Tibial nerve (tissue), 4 donors: ENCODE results near the gene MIS12. TPM values are rescaled to one million over a fixed set of nuclear protein-coding genes. Genes with fewer than 3 reads are reported as not detected.

ENCODE experiments used
- DNase-seq, 2 donors: peaks; one replicate each; pipeline ENCODE4 v3.0.0-alpha.2; 2019; ENCODE audit warnings: low spot score in 2 of 2
- H3K27ac ChIP-seq, 4 donors: fragments of 200-600 bp; sonication (generic) in 3 of 4; one replicate each; pipeline ENCODE4 v1.5.1; 2017 to 2019; ENCODE audit warnings: mild to moderate bottlenecking in 1 of 4
- H3K27me3 ChIP-seq, 2 donors: fragments of 200-600 bp; sonication (generic) in 1 of 2; one replicate each; pipeline versions ENCODE4 v1.5.1 to v1.6.0; 2017 to 2019
- H3K36me3 ChIP-seq, 3 donors: fragments of 200-600 bp; sonication (generic); one replicate each; pipeline ENCODE4 v1.5.1; 2018 to 2019
- H3K4me1 ChIP-seq, 4 donors: fragments of 200-600 bp; sonication (generic) in 3 of 4; one replicate each; pipeline ENCODE4 v1.5.1; 2017 to 2019
- H3K4me3 ChIP-seq, 4 donors: fragments of 200-600 bp; sonication (generic) in 3 of 4; one replicate each; pipeline ENCODE4 v1.5.1; 2017 to 2019; ENCODE audit warnings: mild to moderate bottlenecking in 1 of 4, moderate library complexity in 1 of 4
- H3K9me3 ChIP-seq, 4 donors: fragments of 200-600 bp; sonication (generic) in 3 of 4; one replicate each; pipeline ENCODE4 v1.5.1; 2017 to 2019
- CTCF ChIP-seq, 5 experiments: fragments of 200-600 bp in 3 of 5; fragments of 450-650 bp in 2 of 5; sonication (generic) in 3 of 5; IDR thresholded peaks; one replicate each; pipeline ENCODE4 v1.5.1; 2016 to 2019; ENCODE audit warnings: antibody characterized with exemption in 5 of 5, mild to moderate bottlenecking in 3 of 5, moderate library complexity in 2 of 5
- EP300 ChIP-seq, 2 donors: sonication (generic); formaldehyde crosslinking; IDR thresholded peaks; one replicate each; pipeline ENCODE4 v1.6.1; 2017; ENCODE audit warnings: antibody characterized with exemption in 2 of 2, mild to moderate bottlenecking in 1 of 2
- POLR2A ChIP-seq, 2 donors: fragments of 450-650 bp; IDR thresholded peaks; one replicate each; pipeline ENCODE4 v1.6.1; 2017; ENCODE audit warnings: antibody characterized with exemption in 2 of 2, mild to moderate bottlenecking in 2 of 2, moderate library complexity in 2 of 2
- WGBS, 2 donors: methylation state at CpG; one replicate each; pipeline ENCODE4 v1.1.5; 2018; 5-methylcytosine and 5-hydroxymethylcytosine counted together
- total RNA-seq, 4 donors: library from RNA; depleted of rRNA; stranded (reverse); fragments of >200 nt; gene quantifications; one replicate each; pipeline ENCODE4 v1.1.0, GENCODE V29; 2016

Gene MIS12
- total RNA-seq, 4 donors from 2014 or later, result 11.1 to 17.5 (median 15.1) TPM

GRCh38 chr17:5443728-5444127 is 42.6 kb upstream of the MIS12 start:
- H3K36me3 ChIP-seq, result peaks cover 0 to 70% (median 8%) of the 10 kb centered on the region in 3 donors
- peaks cover 0 to 17% (median 2%) of the 10 kb centered on the region in 4 donors for H3K4me1 ChIP-seq
- 96 to 97% methylated on average over 6 of the region's 6 CpGs for WGBS, 2 donors

GRCh38 chr17:5444209-5444608 is 42.2 kb upstream of the MIS12 start:
- no peak for TF ChIP-seq POLR2A (IDR thresholded peaks at IDR 0.05)
- TF ChIP-seq EP300 (IDR thresholded peaks at IDR 0.05), result no peak
- TF ChIP-seq CTCF (IDR thresholded peaks at IDR 0.05), result no peak
- 93 to 96% methylated on average over 21 to 22 of the region's 22 CpGs for WGBS, 2 donors
- Histone ChIP-seq H3K4me1 (peaks cover 0 to 16% (median 2%) of the 10 kb centered on the region in 4 donors), H3K27me3 (no peaks in the 10 kb centered on the region), H3K36me3 (peaks cover 0 to 74% (median 8%) of the 10 kb centered on the region in 3 donors), H3K9me3 (no peaks in the 10 kb centered on the region), H3K4me3 (no peak overlapping the region), H3K27ac (peak overlapping the region in 1 of 4 donors; percentile 88)
- no peak for DNase-seq

More at GRCh38 chr17:5443728-5444127, 42.6 kb upstream of the MIS12 start:
- TF ChIP-seq POLR2A (IDR thresholded peaks at IDR 0.05), result no peak
- DNase-seq, result no peak
- Histone ChIP-seq H3K4me3 (no peak overlapping the region), H3K9me3 (no peaks in the 10 kb centered on the region), H3K27ac (peak overlapping the region in 1 of 4 donors; percentile 88), H3K27me3 (no peaks in the 10 kb centered on the region)

GRCh38 chr17:5446786-5447185 is 39.6 kb upstream of the MIS12 start:
- Histone ChIP-seq H3K4me1 (peaks cover 0 to 9% (median 0%) of the 10 kb centered on the region in 4 donors), H3K4me3 (no peak overlapping the region), H3K36me3 (peaks cover 0 to 96% (median 16%) of the 10 kb centered on the region in 3 donors), H3K27ac (peak overlapping the region; percentile 52 to 88 (median 82)), H3K9me3 (no peaks in the 10 kb centered on the region), H3K27me3 (no peaks in the 10 kb centered on the region)
- DNase-seq, result no peak
- 49 to 55% methylated on average over 8 of the region's 8 CpGs for WGBS, 2 donors
- TF ChIP-seq POLR2A (IDR thresholded peaks at IDR 0.05) (no peak), EP300 (IDR thresholded peaks at IDR 0.05) (peak; percentile 69 to 79)

GRCh38 chr17:5464717-5465507 is 21.5 kb upstream of the MIS12 start:
- DNase-seq, result no peak
- Histone ChIP-seq H3K4me3 (no peak overlapping the region), H3K9me3 (no peaks in the 10 kb centered on the region), H3K36me3 (peaks cover 1 to 22% (median 11%) of the 10 kb centered on the region in 3 donors), H3K27ac (no peak overlapping the region), H3K27me3 (no peaks in the 10 kb centered on the region), H3K4me1 (peaks cover 0 to 36% (median 16%) of the 10 kb centered on the region in 4 donors)
- TF ChIP-seq EP300 (IDR thresholded peaks at IDR 0.05) (no peak), POLR2A (IDR thresholded peaks at IDR 0.05) (no peak), CTCF (IDR thresholded peaks at IDR 0.05) (no peak)
- 83 to 84% methylated on average over 10 of the region's 10 CpGs for WGBS, 2 donors

GRCh38 chr17:5466295-5466694 is 20.1 kb upstream of the MIS12 start:
- Histone ChIP-seq H3K27me3 (no peaks in the 10 kb centered on the region), H3K27ac (no peak overlapping the region), H3K4me3 (no peak overlapping the region), H3K4me1 (peaks cover 0 to 36% (median 16%) of the 10 kb centered on the region in 4 donors), H3K9me3 (no peaks in the 10 kb centered on the region), H3K36me3 (peaks cover 0 to 11% (median 0%) of the 10 kb centered on the region in 3 donors)
- no peak for DNase-seq
- no peak for TF ChIP-seq EP300 (IDR thresholded peaks at IDR 0.05)
- no peak for TF ChIP-seq POLR2A (IDR thresholded peaks at IDR 0.05)
- TF ChIP-seq CTCF (IDR thresholded peaks at IDR 0.05), result no peak
- WGBS, 2 donors, result 88 to 93% methylated on average over 4 of the region's 4 CpGs

GRCh38 chr17:5467416-5467815 is 18.9 kb upstream of the MIS12 start:
- H3K9me3 ChIP-seq, result no peaks in the 10 kb centered on the region
- whole genome bisulfite sequencing, 2 donors, result 3 to 6% methylated on average over 8 of the region's 8 CpGs
- no peak overlapping the region for H3K27ac ChIP-seq
- H3K36me3 ChIP-seq, result peaks cover 0 to 15% (median 0%) of the 10 kb centered on the region in 3 donors
- no peaks in the 10 kb centered on the region for H3K27me3 ChIP-seq
- no peak for DNase-seq
- H3K4me3 ChIP-seq, result peak overlapping the region; percentile 57 to 98 (median 76)
- peaks cover 0 to 36% (median 16%) of the 10 kb centered on the region in 4 donors for H3K4me1 ChIP-seq
- no peak for TF ChIP-seq POLR2A (IDR thresholded peaks at IDR 0.05)
- TF ChIP-seq EP300 (IDR thresholded peaks at IDR 0.05), result no peak
- no peak for TF ChIP-seq CTCF (IDR thresholded peaks at IDR 0.05)
